Peyer's patch (tissue), 4 donors: Measurements from ENCODE around the gene IL1RAPL1.

Source experiments
- CTCF ChIP-seq, 6 experiments: fragments of 450-650 bp in 4 of 6; fragments of 200-600 bp in 2 of 6; sonication (generic) in 1 of 6; IDR thresholded peaks; one replicate each; pipeline ENCODE4 v1.5.1; 2017 to 2019; ENCODE audit warnings: antibody characterized with exemption in 6 of 6, mild to moderate bottlenecking in 3 of 6, moderate library complexity in 1 of 6
- POLR2A ChIP-seq, 2 donors: fragments of 450-650 bp; IDR thresholded peaks; one replicate each; pipeline ENCODE4 v1.5.1; 2017; ENCODE audit warnings: antibody characterized with exemption in 2 of 2, mild to moderate bottlenecking in 2 of 2, moderate library complexity in 2 of 2

- TF ChIP-seq CTCF (IDR thresholded peaks at IDR 0.05) = no peak
- no peak for TF ChIP-seq POLR2A (IDR thresholded peaks at IDR 0.05)
Observed at GRCh38 chrX:29662101-29662500, 1074.9 kb downstream of the IL1RAPL1 start.
